Lower leg skin (tissue), 3 donors: ENCODE data around the gene NLE1.

ENCODE experiments used
- CTCF ChIP-seq, 3 donors: fragments of 450-650 bp; IDR thresholded peaks; one replicate each; pipeline ENCODE4 v1.5.1; 2016; ENCODE audit warnings: antibody characterized with exemption in 3 of 3, mild to moderate bottlenecking in 3 of 3, moderate library complexity in 2 of 3
- POLR2A ChIP-seq, 2 donors: fragments of 450-650 bp; IDR thresholded peaks; one replicate each; pipeline ENCODE4 v1.6.1; 2016 to 2017; ENCODE audit warnings: antibody characterized with exemption in 2 of 2, mild to moderate bottlenecking in 1 of 2, moderate library complexity in 1 of 2

DNA sequence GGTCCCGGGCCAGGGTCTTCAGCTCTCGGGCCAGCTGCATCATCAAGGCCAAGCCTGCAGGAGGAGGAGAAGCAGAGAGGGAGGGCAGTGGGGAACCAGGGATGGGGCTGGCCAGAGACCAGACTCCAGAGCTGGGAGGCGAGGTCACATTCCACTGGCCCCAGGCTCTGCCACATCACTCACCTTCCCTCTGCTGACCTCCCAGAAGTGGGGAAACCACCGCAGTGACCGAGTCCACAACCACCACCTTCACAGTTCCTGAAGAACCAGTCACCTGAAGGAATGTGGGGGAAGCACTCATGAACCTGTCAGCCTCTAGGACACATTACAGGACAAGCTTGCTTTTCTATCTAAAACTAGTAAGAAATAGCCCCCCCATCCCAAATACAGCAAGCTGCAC lies 38.8 kb downstream of the NLE1 start:
- TF ChIP-seq CTCF (IDR thresholded peaks at IDR 0.05) (no peak), POLR2A (IDR thresholded peaks at IDR 0.05) (no peak)
